ENCODE data around the gene MT1H. TPM values are rescaled to one million over a fixed set of nuclear protein-coding genes. Genes with fewer than 3 reads are reported as not detected.
"Not testable (repeated sequence)": the region's sequence is repeated elsewhere in the genome, so short reads cannot be mapped to it uniquely, and the experiment has no call there.

Gene MT1H
- polyA plus RNA-seq (2012; ENCODE audit: insufficient read depth, insufficient read length, low read depth) = not detected

DNA sequence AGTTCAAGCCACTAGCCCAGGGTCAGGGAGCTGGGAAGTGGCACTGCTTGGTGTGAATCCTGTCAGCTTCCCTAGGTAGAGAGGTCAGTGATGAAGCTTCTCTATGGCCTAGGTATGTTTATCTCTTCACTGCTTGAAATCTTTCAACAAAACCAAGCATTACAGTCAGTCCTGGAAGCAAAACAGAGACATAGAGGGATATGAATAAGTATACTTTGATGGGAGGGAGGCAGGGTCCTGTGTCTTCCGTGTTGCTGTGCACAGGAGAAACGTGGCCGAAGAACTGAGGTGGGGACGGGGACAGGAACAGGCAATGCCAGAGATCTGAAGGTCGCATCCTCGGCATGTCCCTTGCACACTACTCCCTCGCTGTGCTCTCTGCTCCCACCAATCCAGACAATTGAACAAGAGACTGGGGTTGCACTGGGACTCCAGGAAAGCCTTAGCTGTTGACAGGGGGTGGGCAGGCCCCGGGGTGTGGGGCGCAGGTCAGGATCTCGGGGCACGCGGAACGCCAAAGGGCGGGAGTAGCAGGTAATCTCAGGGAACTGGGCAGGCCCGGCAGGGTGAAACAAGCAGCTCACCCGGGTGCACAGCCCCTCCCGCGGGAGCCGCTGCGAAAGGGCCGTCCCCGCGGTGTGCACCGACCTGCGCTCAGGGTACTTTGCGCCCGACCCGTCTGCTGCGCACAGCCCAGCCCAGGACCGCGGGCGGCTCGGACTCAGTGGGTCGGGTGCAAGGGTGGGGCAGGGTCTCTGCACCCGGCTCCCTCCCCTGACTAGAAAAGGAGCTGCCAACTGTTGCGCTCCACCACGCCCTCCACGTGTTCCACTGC, at the start of gene MT1H:
Gene MT1H, plus strand, starts transcription at position 810 of the 835 bp plus-strand sequence. CDS start 71 bp downstream, outside the sequence.
- H3K4me1 ChIP-seq = no peaks in the 10 kb centered on the region
- H3K4me3 ChIP-seq (ENCODE audit: low read depth, low read length) = no peak within 1 kb of the TSS
- H3K36me3 ChIP-seq = no peaks in the 10 kb centered on the region
- no peak for DNase-seq
- H3K27me3 ChIP-seq = peaks cover 80% of the 10 kb centered on the region
- TF ChIP-seq, protein P1, sequence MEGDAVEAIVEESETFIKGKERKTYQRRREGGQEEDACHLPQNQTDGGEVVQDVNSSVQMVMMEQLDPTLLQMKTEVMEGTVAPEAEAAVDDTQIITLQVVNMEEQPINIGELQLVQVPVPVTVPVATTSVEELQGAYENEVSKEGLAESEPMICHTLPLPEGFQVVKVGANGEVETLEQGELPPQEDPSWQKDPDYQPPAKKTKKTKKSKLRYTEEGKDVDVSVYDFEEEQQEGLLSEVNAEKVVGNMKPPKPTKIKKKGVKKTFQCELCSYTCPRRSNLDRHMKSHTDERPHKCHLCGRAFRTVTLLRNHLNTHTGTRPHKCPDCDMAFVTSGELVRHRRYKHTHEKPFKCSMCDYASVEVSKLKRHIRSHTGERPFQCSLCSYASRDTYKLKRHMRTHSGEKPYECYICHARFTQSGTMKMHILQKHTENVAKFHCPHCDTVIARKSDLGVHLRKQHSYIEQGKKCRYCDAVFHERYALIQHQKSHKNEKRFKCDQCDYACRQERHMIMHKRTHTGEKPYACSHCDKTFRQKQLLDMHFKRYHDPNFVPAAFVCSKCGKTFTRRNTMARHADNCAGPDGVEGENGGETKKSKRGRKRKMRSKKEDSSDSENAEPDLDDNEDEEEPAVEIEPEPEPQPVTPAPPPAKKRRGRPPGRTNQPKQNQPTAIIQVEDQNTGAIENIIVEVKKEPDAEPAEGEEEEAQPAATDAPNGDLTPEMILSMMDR (IDR thresholded peaks at IDR 0.05; ENCODE audit: low read depth, low read length) = no peak
- H3K9me3 ChIP-seq = no peaks in the 10 kb centered on the region

DNA sequence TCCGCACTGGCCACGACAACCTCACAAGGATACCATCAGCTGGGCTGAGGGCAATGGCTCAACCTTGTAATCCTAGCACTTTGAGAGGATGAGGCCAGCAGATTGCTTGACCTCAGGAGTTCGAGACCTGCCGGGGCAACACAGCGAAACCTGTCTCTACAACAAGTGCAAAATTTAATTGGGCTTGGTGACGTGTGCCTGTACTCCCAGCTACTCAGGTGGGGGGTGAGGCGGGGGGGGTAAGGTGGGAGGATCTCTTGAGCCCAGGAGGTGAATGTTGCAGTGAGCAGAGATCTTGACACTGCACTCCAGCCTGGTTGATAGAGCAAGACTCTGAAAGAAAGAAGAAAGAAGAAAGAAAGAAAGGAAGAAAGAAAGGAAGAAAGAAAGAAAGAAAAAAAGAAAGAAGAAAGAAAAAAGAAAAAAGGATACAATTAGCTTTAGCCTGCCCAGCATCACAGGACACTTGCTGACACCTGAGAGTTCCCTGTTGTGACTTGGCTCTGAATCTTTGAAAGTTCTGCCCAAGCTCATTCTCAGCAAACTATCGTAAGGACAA, 49.2 kb upstream of the MT1H start:
- H3K36me3 ChIP-seq = no peaks in the 10 kb centered on the region
- TF ChIP-seq, protein P1 (IDR thresholded peaks at IDR 0.05; ENCODE audit: low read depth, low read length) = no peak
- no peak for DNase-seq
- H3K27me3 ChIP-seq = peaks cover 4% of the 10 kb centered on the region
- H3K9me3 ChIP-seq = no peaks in the 10 kb centered on the region
- no peaks in the 10 kb centered on the region for H3K4me1 ChIP-seq
- no peak overlapping the region for H3K4me3 ChIP-seq (ENCODE audit: low read depth, low read length)

DNA sequence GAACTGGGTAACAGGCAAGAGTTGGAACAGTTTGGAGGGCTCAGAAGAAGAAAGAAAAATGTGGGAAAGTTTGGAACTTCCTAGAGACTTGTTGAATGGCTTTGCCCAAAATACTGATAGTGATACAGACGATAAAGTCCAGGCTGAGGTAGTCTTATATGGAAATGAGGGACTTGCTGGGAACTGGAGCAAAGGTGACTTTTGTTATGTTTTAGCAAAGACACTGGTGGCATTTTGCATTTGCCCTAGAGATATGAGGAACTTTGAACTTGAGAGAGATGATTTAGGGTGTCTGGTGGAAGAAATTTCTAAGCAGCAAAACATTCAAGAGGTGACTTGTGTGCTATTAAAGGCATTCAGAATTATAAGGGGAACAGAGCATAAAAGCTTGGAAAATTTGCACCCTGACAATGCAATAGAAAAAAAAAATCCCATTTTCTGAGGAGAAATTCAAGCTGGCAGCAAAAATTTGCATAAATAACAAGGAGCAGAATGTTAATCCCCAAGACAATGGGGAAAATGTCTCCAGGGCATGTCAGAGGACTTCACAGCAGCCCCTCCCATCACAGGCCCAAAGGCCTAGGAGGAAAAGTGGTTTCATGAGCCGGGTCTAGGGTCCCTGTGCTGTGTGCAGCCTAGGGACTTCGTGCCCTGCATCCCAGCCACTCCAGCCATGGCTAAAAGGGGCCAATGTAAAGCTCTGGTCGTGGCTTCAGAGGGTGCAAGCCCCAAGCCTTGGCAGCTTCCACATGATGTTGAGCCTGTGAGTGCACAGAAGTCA, 47.8 kb upstream of the MT1H start:
- peaks cover 12% of the 10 kb centered on the region for H3K27me3 ChIP-seq
- not testable (repeated sequence) for H3K4me3 ChIP-seq (ENCODE audit: low read depth, low read length); H3K9me3 ChIP-seq; H3K4me1 ChIP-seq; H3K36me3 ChIP-seq; DNase-seq

DNA sequence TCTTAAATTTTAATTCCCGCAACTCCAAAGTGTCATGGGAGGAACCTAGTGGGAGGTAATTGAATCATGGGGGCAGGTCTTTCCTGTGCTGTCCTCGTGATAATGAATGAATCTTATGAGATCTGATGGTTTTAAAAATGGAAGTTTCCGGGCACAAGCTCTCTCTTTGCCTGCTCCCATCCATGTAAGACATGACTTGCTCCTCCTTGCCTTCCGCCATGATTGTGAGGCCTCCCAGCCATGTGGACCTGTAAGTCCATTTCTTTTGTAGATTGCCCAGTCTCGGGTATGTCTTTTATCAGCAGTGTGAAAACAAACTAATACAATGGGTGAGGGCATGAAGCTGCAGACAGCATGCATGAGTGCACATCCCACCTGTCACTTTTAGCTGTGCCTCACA, 46.4 kb upstream of the MT1H start:
- not testable (repeated sequence) for H3K4me3 ChIP-seq (ENCODE audit: low read depth, low read length); H3K4me1 ChIP-seq; H3K36me3 ChIP-seq; DNase-seq; H3K9me3 ChIP-seq
- H3K27me3 ChIP-seq = peaks cover 12% of the 10 kb centered on the region

DNA sequence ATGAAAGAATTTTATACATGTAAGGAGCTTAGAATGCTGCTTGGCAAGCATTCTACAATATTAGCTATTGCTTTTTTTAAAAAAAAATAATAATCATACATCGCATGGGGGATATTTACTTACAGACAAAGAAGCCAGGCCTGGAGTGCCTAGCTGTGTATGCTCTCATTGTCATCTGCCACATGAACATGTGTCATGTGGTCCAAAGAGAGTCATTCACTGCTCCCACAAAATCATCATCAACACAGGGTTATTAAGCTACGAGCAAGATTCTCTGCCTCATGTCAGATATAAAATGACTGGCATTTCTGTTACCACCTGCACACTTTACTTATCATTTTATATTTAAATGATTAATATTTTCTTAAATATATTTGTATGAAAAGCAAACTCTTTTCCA, 46.0 kb upstream of the MT1H start:
- peaks cover 12% of the 10 kb centered on the region for H3K27me3 ChIP-seq
- no peaks in the 10 kb centered on the region for H3K36me3 ChIP-seq
- TF ChIP-seq, protein P1 (IDR thresholded peaks at IDR 0.05; ENCODE audit: low read depth, low read length) = no peak
- peaks cover 2% of the 10 kb centered on the region; the same call in 1 of the 2 replicates for H3K4me1 ChIP-seq
- no peaks in the 10 kb centered on the region for H3K9me3 ChIP-seq
- H3K4me3 ChIP-seq (ENCODE audit: low read depth, low read length) = no peak overlapping the region
- DNase-seq = no peak

DNA sequence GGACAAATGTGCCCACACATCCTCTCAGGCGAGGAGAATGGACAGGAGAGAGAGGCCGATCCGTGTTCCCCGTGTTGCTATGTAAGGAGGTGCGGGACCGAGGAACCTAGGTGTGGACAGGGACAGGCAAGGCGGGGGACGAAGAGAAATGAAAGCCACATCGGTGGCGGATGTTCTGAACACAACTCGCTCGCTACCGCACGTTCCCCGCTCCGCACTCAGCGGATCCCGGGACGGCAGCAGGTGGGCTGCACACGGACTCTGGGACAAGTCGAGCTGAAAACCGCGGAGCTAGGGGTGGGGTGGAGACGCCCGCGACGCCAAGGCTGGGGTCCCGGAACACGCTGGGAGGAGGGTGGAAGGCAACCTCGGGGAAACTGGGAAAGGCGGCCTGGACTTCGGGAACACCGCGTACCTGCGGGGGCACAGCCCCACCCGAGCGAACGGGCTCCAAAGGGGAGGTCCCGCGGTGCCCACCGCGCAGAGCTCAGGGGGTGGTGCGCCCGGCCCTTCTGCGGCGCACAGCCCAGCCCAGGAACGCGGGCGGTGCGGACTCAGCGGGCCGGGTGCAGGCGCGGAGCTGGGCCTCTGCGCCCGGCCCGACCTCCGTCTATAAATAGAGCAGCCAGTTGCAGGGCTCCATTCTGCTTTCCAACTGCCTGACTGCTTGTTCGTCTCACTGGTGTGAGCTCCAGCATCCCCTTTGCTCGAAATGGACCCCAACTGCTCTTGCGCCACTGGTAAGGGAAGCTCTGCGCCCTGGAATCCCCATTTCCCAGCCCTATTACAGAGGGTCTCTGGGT, 44.3 kb upstream of the MT1H start, which contains the start of gene MT1E:
Gene MT1E, plus strand, starts transcription at position 642 of the 803 bp plus-strand sequence. Its CDS starts 71 bp downstream, at position 713.
- Histone ChIP-seq H3K4me1 (peaks cover 2% of the 10 kb centered on the region; the same call in 1 of the 2 replicates), H3K27me3 (peaks cover 12% of the 10 kb centered on the region), H3K4me3 (ENCODE audit: low read depth, low read length) (no peak within 1 kb of the TSS), H3K9me3 (no peaks in the 10 kb centered on the region), H3K36me3 (no peaks in the 10 kb centered on the region)
- TF ChIP-seq, protein P1 (IDR thresholded peaks at IDR 0.05; ENCODE audit: low read depth, low read length) = no peak
- DNase-seq = no peak
